ENCODE data around the gene RICTOR.

DNA sequence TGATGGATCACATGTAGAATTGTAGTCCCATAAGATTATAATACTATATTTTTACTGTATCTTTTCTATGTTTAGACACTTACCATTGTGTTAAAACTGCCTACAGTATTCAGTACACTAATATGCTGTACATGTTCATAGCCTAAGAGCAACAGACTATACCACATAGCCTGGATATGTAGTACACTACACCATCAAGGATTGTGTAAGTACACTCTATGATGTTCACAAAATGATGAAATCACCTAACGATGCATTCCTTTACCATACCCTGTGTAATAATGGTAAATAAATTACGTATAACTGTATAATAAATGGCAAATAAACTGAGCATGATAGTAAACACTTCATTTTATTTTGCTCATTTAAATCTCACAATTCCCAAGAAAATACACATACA is 60.3 kb downstream of the RICTOR start:
- TF ChIP-seq CTCF (IDR thresholded peaks at IDR 0.05; ENCODE audit: poor library complexity, severe bottlenecking) (no peak), TAF1 (IDR thresholded peaks at IDR 0.05; ENCODE audit: low read depth) (no peak)

All from neural cell (in vitro differentiated cells).